Psoas muscle (tissue), 8 donors: ENCODE data around the gene SLC25A48. TPM values are rescaled to one million over a fixed set of nuclear protein-coding genes. Genes with fewer than 3 reads are reported as not detected.
A peak's percentile ranks its signal among the peaks of the same experiment; 100 is the strongest.

Experiments
- ATAC-seq, 4 donors: fragments of 200-7000 bp; cut with Tn5 transposase; one replicate each; pipeline ENCODE4 v1.9.1; 2020; ENCODE audit warnings: moderate library complexity in 3 of 4, mild to moderate bottlenecking in 2 of 4
- DNase-seq, 2 donors: peaks; one replicate each; pipeline ENCODE4 v3.0.0-alpha.2; 2020
- H3K27ac ChIP-seq: fragments of 200-600 bp; one replicate; pipeline ENCODE4 v1.8.0; 2022
- H3K27me3 ChIP-seq, 3 donors: fragments of 200-600 bp in 1 of 3; one replicate each; pipeline versions ENCODE4 v1.6.1 to v1.8.0; 2013 to 2022; ENCODE audit warnings: low read length in 2 of 3, mild to moderate bottlenecking in 2 of 3, moderate library complexity in 1 of 3; ENCODE audit not compliant: insufficient read depth in 3 of 3
- H3K36me3 ChIP-seq, 2 donors: fragments of 200-600 bp in 1 of 2; one replicate each; pipeline versions ENCODE4 v1.6.1 to v1.8.0; 2013 to 2022; ENCODE audit warnings: low read depth in 1 of 2, mild to moderate bottlenecking in 1 of 2, moderate library complexity in 1 of 2; ENCODE audit not compliant: insufficient read depth in 1 of 2
- H3K4me1 ChIP-seq: fragments of 200-600 bp; one replicate; pipeline ENCODE4 v1.8.0; 2022
- H3K4me3 ChIP-seq: fragments of 200-600 bp; one replicate; pipeline ENCODE4 v1.8.0; 2022; ENCODE audit warnings: mild to moderate bottlenecking
- H3K9me3 ChIP-seq: fragments of 200-600 bp; one replicate; pipeline ENCODE4 v1.8.0; 2022
- WGBS, 3 donors: extraction: QIAGEN DNeasy Blood & Tissue Kit; methylation state at CpG; one replicate each; pipeline versions ENCODE4 v1.1.6 to v1.1.7; 2013; 5-methylcytosine and 5-hydroxymethylcytosine counted together
- intact Hi-C, 2 donors: fragments of 100-400 bp; cut with DNase I; formaldehyde crosslinking; loops; one replicate each; pipeline versions ENCODE4 v1.11.0 to v1.14.2; 2022
- polyA plus RNA-seq, 3 donors: library from polyadenylated mRNA; stranded (reverse); fragments of 200-250 nt; gene quantifications; one replicate each; pipeline ENCODE4 v1.2.3, GENCODE V29; 2013
- total RNA-seq, 4 donors: library from RNA; stranded (reverse); fragmentation: NEBNext Ultra II Directional in 2 of 4; extraction: Animal tissue kit (Norgen Biotek cat#: 25700) in 2 of 4; gene quantifications; one replicate each; pipeline versions ENCODE4 v1.2.1 to v1.2.4, GENCODE V29; 2021 to 2023
- TF ChIP-seq, protein P1 (sequence below): fragments of 200-600 bp; IDR thresholded peaks from one replicate; pipeline ENCODE4 v1.8.0; 2022; ENCODE audit warnings: antibody characterized with exemption
- donor health status: healthy with polysubstance abuse.
- donor health status: DM: no; HTN: no; CAD: no; lungs with moderate emphysema.
- donor health status: Bipolar disorder and iron deficiency.
- donor health status: healthy.
- donor health status: DM: yes; HTN: yes; CAD: no.
- donor health status: DM: no; HTN: no; CAD: no.
- donor health status: DM: no; HTN: no; CAD: no.
- donor health status: DM: yes; HTN: yes; CAD: no.

Gene SLC25A48
- total and polyA plus RNA-seq, 7 donors, result 1.7 to 9.6 (median 5.6) TPM; not detected in 1

DNA sequence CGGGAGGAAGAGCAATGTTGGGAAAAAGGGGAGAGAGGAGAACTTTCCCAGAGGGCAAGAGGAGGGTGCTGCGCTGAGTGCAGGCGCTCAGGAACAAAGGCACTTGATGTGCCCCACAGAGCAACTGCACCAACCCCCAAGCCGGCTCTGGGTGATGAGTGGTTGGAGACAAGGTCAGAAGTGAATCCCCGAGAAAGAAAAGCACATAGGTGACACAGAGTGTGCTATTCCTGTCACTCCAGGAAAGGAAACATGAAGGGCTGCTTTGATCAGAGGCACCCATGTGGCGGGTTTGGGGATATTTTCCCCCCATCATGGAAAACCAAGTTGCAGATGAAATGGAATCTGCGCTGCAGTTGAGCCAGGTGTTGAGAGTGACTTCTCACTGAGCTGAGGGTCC, 20.7 kb upstream of the SLC25A48 start:
- WGBS, 3 donors, result 79 to 86% (median 83%) methylated on average over 7 of the region's 7 CpGs
- H3K9me3 ChIP-seq, result no peaks in the 10 kb centered on the region
- TF ChIP-seq, protein P1, sequence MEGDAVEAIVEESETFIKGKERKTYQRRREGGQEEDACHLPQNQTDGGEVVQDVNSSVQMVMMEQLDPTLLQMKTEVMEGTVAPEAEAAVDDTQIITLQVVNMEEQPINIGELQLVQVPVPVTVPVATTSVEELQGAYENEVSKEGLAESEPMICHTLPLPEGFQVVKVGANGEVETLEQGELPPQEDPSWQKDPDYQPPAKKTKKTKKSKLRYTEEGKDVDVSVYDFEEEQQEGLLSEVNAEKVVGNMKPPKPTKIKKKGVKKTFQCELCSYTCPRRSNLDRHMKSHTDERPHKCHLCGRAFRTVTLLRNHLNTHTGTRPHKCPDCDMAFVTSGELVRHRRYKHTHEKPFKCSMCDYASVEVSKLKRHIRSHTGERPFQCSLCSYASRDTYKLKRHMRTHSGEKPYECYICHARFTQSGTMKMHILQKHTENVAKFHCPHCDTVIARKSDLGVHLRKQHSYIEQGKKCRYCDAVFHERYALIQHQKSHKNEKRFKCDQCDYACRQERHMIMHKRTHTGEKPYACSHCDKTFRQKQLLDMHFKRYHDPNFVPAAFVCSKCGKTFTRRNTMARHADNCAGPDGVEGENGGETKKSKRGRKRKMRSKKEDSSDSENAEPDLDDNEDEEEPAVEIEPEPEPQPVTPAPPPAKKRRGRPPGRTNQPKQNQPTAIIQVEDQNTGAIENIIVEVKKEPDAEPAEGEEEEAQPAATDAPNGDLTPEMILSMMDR, result no peak
- H3K4me3 ChIP-seq, result no peak overlapping the region
- intact Hi-C loops, result no loop called here
- H3K27me3 ChIP-seq, result no peaks in the 10 kb centered on the region
- H3K27ac ChIP-seq, result no peak overlapping the region
- peak in 2 of 4 donors; percentile 54 to 62 for ATAC-seq
- no peaks in the 10 kb centered on the region for H3K4me1 ChIP-seq
- no peaks in the 10 kb centered on the region for H3K36me3 ChIP-seq
- no peak for DNase-seq

DNA sequence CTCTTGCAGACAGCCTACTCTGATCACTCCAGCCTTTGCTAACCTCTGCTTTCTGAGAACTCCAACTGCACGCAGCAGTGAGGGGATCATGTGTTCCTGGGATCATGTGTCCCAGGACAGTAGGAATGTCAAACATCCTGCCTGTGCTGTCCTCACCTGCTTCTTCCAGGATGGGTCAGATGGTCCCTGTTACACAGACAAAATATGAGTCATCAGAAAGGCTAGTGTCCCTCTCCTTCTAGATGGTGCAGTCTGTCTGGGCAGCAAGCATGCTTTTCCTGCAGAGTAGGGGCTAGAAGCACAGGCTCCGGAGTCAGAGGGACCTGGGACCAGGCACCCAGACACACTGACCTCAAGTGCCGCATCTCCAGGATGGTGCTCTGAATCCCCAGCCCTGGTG, 20.1 kb upstream of the SLC25A48 start:
- 63 to 72% (median 63%) methylated on average over 3 of the region's 3 CpGs for WGBS, 3 donors
- no peaks in the 10 kb centered on the region for H3K4me1 ChIP-seq
- DNase-seq, result no peak
- intact Hi-C loops, result no loop called here
- no peaks in the 10 kb centered on the region for H3K36me3 ChIP-seq
- no peaks in the 10 kb centered on the region for H3K9me3 ChIP-seq
- no peaks in the 10 kb centered on the region for H3K27me3 ChIP-seq
- TF ChIP-seq, protein P1, result no peak
- no peak overlapping the region for H3K4me3 ChIP-seq
- peak; percentile 74 to 97 (median 92) for ATAC-seq
- H3K27ac ChIP-seq, result no peak overlapping the region

DNA sequence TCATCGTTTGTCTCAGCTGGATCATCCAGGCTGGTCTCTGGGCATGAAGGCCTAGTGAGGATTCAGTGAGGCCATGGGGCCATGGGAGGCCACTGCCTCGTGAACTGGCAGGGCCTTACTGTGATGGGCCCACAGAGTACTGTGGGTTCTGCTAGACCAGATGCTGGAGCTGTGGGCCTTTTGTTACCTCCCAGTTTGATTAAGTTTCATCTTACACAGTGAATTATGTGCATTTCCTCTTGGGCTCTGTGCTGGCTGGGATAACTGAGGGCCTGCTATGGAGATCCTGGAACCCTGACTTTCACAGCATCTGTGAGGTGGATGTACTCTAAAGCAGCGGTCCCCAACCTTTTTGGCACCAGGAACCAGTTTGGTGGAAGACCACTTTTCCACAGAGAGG, 19.7 kb upstream of the SLC25A48 start:
- TF ChIP-seq, protein P1, result no peak
- DNase-seq, result no peak
- Histone ChIP-seq H3K4me3 (no peak overlapping the region), H3K9me3 (no peaks in the 10 kb centered on the region), H3K27me3 (no peaks in the 10 kb centered on the region), H3K27ac (no peak overlapping the region), H3K4me1 (no peaks in the 10 kb centered on the region), H3K36me3 (no peaks in the 10 kb centered on the region)
- 69 to 71% (median 70%) methylated on average over 3 of the region's 3 CpGs for WGBS, 3 donors
- intact Hi-C loops, result no loop called here
- ATAC-seq, result no peak

DNA sequence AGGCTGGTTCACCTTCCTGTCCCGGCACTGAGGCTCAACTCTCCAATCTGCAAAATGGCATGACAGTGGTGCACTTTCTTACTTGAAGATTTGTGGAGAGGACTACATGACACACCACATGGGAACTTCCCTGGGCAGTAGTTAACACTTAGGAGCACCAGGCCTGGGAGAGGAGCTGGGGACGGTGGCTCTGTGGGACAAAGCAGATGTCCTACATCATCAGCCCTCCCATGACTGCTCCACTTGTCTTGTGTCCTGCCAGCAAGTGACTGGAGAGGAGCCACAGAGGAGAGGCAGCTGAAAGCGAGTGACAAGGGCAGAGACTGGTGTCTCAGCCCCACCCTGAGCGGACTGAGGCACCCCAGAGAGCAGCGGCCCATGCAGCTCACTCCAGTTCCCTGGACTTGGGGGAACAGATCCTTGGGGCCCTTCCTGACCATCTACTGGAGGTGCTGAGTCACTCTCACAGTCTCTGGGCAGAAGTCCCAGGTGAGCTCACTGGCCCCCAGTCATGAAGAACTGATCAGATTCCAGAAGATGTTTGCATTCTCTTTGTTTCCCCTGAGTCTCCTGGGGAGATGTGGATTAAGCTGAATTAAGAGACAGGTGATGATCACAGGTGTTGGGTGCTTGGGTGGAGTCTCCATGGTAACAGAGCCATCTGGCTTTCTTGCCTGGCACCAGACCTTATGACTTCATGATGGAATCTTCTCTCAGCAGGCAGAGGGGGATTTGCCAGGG, 13.2 kb upstream of the SLC25A48 start:
- 58 to 79% (median 67%) methylated on average over 5 of the region's 5 CpGs for WGBS, 3 donors
- H3K4me3 ChIP-seq, result no peak overlapping the region
- H3K36me3 ChIP-seq, result no peaks in the 10 kb centered on the region
- ATAC-seq (peak in 1 of 4 donors; percentile 34), DNase-seq (no peak)
- no peaks in the 10 kb centered on the region for H3K9me3 ChIP-seq
- H3K4me1 ChIP-seq, result no peaks in the 10 kb centered on the region
- no peak overlapping the region for H3K27ac ChIP-seq
- H3K27me3 ChIP-seq, result peaks cover 0 to 2% (median 0%) of the 10 kb centered on the region in 3 donors
- intact Hi-C loops, result no loop called here
- TF ChIP-seq, protein P1, result no peak

DNA sequence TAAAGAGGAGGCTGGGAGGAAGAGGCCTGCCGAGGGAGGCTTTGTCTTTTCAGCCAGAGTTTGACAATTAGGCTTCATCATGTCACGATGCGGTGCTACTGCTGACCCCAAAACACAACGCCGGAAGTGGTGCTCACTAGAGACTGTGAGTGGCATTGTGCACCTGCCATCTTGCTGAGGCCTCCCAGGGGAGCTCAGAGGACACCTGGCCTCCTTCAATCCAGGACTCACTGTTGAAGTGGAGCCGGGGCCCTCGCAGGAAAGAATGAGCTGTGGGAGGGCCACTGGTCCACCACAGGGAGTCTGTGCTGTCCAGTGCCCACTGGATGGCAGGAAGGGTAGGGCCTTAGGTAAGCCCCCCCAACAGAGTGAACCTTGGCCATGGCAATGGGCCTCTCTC, 12.7 kb upstream of the SLC25A48 start:
- no peak for ATAC-seq
- WGBS, 3 donors, result 47 to 68% (median 56%) methylated on average over 7 of the region's 7 CpGs
- H3K9me3 ChIP-seq, result no peaks in the 10 kb centered on the region
- DNase-seq, result no peak
- H3K4me3 ChIP-seq, result no peak overlapping the region
- peaks cover 0 to 2% (median 0%) of the 10 kb centered on the region in 3 donors for H3K27me3 ChIP-seq
- no peaks in the 10 kb centered on the region for H3K4me1 ChIP-seq
- intact Hi-C loops, result no loop called here
- H3K36me3 ChIP-seq, result no peaks in the 10 kb centered on the region
- TF ChIP-seq, protein P1, result no peak
- no peak overlapping the region for H3K27ac ChIP-seq
